NT2/D1 (cell line): ENCODE measurements around the gene IL22RA2.

Experiments
- SUZ12 ChIP-seq: IDR thresholded peaks from 2 replicates; pipeline ENCODE4 v1.6.1; 2011; ENCODE audit not compliant: insufficient read length, insufficient read depth; ENCODE audit errors: extremely low read depth
- YY1 ChIP-seq: IDR thresholded peaks from 2 replicates; pipeline ENCODE4 v1.6.1; 2011; ENCODE audit not compliant: insufficient read length, insufficient read depth
- ZNF274 ChIP-seq: IDR thresholded peaks from 2 replicates; pipeline ENCODE4 v1.6.1; 2011; ENCODE audit warnings: mild to moderate bottlenecking, low read depth, low read length

- TF ChIP-seq ZNF274 (no peak), YY1 (no peak), SUZ12 (no peak)
These were observed 7.8 kb downstream of the IL22RA2 start for GRCh38 chr6:137165375-137166246.
